Kidney capillary endothelial cell (primary cell): Measurements from ENCODE around the gene RTTN.

Source experiments
- DNase-seq: peaks from one replicate; pipeline ENCODE4 v3.0.0-alpha.2; 2018; ENCODE audit warnings: low spot score

Gene RTTN

DNA sequence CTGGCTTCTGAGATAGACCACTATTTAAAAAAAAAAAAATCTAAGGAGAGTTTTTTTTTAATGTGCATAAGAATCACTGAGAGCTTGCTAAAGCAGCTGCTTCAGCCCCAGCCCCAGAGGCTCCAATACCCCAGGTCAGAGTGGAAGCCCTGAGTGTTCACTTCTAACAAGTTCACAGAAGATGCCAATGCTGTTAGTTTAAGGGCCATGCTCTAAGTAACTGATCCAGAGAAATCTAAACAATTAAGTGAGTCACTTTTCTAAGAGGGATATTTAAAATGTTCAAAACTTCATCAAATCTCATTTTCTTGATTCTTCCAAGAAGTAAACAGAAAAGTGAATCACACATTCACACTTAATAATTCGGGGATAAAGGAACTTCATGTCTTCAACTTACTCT lies 131.4 kb downstream of the RTTN start:
- DNase-seq, result no peak

DNA sequence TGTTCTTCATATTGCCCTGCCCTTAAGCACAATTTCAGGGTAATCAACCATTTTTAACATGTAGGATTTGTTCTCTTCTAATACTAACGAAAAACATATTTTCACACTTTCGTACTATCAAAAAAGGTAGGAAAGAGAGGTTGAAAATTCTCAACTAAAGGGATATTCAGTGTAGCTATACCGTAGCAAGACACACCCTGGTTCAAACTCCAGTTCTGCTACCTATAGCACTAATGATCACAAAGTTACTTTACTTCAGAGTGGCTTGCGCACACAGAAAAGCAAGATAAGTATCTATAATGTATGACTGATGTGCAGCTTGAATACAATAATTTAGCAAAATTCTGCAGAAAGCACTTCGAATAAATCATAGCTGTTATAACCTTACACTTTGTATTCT lies 132.1 kb downstream of the RTTN start:
- no peak for DNase-seq

DNA sequence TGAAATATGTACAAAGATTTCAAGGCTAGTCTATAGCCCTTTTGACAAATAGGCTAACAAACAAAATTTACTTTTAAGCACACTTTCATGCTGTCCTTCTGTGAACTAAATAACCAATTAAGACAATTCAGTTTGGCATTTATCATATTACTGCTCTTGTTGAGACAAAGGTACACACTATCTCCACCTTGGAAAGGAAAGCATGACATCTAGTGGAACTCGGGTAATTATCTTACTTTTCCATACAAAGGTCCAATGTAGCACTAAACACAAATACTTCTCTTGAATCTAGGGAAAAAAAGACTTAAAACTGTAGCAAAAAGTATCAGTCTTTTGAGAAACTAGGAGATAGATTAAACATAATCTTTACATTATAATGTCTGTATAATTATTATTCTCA lies 132.8 kb downstream of the RTTN start:
- DNase-seq, result peak; percentile 16

DNA sequence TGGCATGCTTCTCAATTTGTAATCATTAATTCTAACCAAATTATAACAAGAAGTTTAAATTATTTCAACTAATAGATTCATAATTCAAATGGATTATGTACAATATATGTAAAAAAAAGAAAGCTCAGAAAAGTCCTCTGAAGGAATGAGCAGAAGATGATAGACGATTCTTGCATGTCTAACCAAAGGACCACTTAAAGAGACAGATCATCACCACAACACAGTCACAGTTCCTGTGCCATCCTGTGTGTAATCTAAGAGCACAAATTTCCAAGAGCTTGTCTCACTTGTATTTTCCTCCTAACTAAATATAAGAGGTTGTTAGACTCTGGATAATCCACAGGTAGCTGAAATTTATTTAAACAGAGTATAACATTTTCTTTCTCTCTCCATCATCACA lies 135.5 kb downstream of the RTTN start:
- DNase-seq, result no peak

DNA sequence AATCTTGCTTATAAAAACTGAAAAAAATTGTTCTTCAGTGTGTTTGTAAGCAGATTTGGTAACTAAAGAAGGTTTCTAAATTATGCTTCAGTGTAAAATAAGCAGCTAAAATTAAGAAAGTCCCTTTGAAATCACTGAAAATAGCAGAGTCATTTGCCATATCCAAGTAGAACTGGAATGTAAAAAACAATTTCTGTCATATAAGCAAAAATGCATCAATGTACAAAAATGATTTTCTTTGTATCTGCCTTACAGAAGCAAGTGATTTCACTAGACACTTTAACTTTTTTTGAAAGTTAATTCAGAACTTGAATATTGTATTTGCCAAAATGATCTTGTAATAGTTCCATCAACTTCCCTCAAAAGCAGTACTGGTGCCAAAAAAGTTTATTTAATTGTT lies 136.1 kb downstream of the RTTN start:
- no peak for DNase-seq

DNA sequence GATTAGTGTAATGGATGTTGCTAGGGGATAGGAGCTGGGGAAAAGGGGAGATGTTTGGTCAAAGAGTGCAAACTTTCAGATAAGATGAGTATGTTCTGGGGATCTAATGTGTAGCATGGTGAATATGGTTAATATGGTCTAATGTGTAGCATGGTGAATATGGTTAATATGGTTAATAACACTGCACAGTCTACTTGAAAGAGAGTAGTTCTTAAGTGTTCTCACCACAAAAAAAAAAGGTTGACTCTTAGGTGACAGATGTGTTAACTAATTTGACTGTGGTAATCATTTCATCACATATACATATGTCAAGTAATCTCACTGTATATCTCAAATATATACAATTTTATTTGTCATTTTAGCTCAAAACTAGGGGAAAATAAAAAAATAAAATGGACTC lies 136.5 kb downstream of the RTTN start:
- DNase-seq, result no peak

DNA sequence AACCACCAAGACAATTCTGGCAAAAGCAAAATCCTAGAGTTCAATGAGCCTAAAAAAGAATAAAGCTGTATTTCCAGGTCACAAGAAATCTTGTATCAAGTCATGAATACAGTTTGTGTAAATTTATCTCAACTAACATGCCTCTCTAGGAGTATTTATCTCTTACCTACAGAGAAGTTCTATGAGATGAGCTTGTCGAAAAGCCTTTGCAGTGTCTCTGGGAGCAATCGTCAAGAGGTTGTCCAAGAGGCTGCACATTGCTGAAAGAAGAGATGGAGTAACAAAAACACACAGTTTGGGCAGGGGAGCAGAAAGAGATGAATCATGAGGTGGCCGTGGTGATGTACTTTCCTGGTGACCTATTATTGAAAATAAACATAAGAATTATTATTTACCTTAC lies 145.8 kb downstream of the RTTN start:
- DNase-seq, result no peak

DNA sequence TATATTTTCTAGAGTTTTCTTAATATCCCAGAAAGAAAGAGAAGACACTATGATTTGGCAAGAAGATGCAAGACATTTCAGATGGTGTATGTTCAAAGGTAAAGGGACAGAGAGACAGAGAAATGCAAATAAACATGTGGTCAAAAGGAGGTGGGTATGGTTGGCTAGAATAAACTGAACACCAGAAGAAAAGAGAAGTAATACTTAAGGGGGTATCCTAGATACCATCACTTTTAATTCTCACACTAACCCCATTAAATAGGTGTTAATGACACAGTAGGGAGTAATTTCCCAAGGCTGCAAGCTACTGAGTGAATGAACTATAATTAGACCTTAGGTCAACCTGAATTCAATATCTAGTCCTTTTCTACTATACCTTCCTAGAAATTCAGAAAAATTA lies 146.6 kb downstream of the RTTN start:
- DNase-seq, result no peak

DNA sequence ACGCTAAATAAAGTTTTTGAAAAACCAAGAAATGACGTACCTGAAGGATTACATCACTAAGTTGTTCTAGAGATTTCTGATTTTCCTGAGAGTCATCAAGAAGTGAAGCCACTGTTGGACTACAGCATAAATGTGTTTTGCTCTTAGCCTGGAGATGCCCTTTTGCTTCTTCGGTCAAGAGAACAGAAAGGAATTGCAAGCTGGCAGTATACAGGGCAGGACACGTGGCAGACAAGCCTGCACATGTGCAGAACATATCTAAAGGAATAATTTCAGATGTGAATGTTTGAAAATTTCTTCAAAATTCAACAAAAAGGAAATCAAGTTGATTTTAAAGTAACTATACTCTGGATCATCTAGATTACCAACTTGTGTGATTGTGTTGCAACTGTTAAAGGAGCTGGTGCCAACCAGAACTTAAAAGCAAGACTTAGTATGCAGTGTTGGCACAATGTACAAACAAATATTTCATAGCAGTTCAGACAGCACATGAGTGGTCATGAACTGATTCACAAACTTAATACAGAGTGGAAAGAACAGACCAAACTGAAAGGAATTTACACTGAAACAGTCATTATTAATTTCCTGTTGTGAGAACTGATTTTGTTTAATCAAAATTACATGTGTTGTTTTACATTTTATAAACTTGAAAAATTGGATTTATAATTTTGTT lies 157.4 kb downstream of the RTTN start:
- DNase-seq, result peak; percentile 21

DNA sequence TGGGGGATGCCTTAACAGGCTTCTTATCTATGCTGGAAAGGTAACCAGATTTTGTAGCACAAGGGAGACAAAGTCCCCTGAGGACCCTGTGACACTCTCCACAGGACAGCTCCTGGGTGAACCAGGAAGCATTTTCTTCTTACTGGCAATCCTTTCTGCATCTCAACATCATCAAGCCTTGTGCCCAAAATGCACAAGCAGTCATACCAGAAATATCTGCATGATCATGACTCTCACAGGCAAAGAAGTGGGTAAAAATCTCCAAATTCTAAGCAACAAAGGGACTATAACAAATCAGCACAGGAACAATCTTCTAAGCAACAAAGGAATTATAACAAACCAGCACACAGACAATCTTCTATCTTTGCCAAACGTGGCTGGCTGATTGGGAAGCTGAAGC lies 158.7 kb downstream of the RTTN start:
- DNase-seq, result no peak

DNA sequence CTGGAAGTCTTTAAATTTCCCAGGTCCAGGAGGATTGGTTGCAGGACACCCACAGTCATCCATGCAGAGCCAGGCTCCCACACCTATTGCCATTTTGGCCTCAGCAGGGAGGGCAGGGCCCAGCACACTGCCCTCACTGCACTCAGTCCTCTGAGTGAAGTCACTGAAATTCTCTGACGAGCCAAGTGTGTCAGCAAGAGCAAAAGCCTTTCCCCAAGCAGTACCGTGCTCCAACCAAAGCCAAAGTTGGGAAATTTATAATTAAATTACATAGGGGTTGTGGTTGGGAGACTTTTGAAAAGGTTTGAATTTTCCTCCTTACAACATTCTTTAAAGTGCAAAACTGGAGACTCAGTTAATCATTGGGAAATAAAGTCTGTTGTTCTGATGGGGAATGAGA lies 159.3 kb downstream of the RTTN start:
- no peak for DNase-seq

DNA sequence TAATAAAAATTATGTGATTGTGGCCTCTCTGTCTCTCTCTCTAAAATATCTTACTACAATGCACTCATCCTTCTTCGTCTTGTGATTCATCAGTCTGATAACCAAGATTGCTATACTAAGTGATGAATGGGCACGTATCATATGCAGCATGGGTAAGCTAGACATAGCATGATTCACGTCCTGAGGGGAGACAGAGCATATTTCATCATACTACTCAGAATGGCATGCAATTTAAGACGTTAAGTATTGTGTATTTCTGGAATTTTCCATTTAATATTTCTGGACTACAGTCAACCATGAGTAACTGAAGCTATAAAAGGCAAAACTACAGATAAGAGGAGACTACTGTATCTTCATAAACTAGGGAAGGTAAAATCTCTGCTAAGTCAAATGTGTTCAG lies 160.9 kb downstream of the RTTN start:
- DNase-seq, result peak; percentile 98

DNA sequence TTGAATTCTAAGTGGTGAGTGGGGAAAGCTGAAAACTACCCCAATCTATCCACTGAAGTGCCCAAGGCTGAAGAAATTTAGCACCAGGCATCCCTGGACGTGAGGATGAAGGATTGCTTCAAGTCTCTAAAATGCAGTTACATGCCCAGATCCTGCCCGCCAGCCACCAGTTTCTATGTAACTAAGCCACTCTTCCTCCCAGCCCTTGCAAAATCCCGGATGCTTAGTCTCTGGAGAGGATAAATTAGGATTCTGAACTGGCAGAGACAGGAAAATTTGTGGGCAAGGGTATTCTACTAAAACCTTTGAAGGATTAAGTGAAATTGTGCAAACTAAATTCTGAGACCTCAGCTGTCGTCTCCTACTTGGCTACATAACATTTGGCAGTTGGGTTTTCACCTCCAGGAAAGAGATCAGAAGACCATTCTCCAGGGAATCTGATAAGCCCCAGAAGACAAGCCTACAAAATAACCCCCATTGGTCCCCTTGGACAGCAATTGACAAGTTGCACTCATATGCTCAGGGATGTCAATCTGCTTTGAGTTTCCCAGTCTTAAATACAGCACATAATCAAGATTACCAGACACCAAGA lies 163.9 kb downstream of the RTTN start:
- DNase-seq, result no peak

DNA sequence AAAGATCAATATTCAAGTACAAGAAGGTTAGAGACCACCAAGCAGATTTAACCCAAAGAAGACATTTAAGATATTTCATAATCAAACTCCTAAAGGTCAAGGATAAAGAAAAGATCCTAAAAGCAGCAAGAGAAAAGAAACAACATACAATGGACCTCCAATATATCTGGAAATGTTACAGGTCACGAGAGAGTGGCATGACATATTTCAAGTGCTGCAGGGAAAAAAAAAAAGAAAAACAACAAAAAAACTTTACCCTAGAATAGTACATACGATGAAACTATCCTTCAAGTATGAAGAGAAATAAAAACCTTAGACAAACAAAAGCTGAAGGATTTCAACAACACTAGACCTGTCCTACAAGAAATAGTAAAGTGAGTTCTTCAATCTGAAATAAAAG lies 166.3 kb downstream of the RTTN start:
- no peak for DNase-seq

DNA sequence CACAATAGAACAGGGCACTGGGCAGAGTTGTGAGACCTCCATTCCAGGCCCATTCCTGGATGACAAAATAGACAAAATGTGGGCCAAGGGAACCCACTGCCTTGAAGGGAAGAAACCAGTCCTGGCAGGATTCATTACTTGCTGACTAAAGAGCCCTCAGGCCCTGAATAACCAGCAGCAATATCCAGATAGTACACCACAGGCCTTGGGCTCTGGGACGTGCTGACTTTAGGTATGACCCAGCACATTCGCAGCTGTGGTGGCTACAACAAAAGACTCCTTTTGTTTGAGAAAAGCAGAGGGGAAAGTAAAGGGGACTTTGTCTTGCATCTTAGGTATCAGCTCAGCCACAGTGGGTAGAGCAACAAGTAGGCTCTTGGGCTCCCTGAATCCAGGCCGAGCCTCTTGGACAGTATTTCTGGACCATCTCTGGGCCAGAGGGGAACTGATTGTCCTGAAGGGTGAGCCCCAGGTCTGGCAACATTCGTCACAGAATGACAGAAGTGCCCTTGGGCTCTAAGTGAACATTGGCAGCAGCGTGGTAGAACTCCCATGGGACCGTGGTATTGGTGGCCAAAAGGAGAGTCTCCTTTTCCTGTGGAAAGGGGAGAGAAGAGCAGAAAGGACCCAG lies 167.9 kb downstream of the RTTN start:
- DNase-seq, result no peak

DNA sequence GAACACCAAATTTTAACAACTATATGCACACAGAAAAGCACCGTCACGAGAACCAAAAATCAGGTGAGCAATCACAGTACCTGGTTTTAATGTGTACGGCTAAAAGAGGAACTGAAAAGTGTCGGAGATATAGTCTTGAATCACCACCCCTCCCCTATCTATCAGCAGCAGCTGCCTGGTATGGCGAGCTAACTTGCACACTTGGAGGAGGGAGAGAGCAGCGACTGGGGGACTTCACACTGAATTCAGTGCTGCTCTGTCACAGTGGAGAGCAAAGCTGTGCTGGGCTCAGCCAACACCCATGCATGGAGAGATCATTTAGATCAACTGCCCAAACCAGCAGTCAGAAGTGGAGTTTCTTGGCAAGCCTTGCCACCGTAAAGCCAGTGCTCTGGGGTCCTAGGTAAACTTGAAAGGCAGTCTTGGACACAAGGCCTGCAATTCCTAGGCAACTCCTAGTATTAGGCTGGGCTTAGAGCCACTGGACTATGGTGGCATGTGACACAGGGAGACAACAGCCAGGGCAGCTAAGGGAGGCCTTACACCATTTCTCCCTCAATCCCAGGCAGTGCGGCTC lies 168.6 kb downstream of the RTTN start:
- DNase-seq, result no peak

DNA sequence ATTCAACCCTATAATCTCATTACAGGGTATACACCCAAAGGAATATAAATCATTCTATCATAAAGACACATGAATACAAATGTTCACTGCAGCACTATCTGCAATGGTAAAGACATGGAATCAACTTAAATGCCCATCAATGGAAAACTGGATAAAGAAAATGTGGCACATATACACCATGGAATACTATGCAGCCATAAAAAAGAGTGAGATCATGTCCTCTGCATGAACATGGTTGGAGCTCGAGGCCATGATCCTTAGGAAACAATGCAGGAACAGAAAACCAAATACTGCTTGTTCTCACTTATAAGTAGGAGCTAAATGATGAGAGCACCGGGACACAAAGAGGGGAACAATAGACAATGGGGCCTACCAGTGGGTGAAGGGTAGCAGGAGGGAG lies 169.3 kb downstream of the RTTN start:
- DNase-seq, result no peak

DNA sequence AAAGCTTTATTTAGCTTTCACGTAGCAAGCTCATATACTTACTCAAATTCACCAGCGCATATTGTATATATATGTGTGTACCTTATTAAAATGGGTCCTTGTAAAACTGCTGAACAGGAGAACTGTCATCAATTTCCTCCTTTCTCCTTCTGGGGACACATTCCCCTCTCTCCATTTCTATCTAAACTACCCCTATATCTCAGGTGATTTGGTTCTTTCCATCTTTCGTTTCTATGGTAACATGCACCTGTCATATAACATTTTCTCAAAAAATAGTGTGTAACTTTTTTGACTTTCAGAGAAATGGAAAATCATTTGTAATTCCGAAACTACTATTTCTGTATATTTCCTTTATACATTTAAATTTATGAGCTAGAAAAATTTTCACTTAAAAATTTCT lies 174.3 kb downstream of the RTTN start:
- DNase-seq, result no peak

DNA sequence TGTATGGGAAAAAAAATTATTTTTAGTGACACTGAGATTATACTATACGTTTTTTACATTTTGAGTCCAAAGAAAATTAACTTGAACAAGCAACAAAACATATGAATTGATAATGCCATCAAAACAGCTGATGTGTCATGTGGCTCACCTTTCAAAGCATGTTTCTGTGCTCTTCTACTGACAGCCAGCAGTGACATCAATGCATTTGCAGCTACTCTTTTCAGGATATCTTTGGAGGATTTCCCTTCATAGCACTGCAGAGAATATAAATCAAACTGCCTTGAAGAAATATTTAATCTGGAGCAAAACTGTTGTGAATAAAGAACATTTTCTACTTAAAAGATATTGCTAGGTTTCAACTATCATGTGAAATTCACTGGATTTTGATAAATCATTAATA lies 174.8 kb downstream of the RTTN start:
- no peak for DNase-seq

DNA sequence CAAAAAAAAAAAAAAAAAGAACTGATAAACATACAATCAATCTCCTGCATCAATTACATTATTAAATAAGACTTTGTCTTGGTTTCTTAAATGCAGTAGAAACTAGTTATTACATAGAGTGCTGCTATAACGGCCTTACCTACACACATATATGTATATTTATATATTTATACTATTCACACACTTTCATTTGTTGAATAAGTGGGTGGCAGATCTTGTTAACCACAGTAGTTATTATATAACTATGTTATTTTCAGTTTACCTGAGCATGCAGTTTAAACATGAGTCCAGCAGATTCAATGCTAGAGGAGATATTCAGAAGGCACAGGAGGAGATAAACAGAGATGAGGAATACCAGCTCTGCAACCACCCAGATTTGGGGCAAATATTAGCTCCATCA lies 176.3 kb downstream of the RTTN start:
- no peak for DNase-seq

DNA sequence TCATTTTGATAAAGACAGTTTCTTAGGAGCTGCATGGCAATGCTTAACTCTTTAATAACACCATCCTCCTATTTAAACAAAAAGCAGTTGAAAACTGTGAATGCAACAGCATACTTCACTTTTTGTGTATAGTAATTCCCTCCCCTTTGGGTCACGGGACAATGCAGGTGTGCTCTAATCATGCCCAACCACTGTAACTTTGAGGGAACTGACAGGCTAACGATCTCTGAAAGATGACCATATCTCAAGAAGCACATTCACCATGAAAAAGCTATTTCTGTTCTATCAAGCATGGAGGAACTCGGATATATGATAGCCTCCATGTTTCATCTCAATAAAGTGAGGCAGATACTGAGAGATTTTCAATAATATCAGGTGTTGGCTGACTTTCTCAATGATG lies 176.8 kb downstream of the RTTN start:
- no peak for DNase-seq

DNA sequence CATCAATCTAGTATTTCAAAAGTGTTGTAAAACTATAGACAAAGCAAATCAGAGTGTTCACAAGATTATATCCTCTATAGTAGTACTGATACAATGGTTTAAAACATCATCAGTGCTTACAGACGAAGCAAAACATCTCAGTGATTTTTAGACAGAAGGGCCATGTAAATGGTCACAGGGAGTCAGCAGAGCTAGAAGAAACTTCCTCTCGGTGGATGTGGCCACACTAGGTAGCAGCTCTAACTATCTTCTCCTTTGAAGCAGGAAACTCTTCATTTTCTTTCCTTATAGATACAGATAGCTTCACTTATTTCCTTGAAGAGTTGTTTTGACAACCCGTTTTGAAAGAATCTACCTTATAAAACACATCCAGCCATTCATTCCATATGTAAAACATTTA lies 177.4 kb downstream of the RTTN start:
- DNase-seq, result no peak

DNA sequence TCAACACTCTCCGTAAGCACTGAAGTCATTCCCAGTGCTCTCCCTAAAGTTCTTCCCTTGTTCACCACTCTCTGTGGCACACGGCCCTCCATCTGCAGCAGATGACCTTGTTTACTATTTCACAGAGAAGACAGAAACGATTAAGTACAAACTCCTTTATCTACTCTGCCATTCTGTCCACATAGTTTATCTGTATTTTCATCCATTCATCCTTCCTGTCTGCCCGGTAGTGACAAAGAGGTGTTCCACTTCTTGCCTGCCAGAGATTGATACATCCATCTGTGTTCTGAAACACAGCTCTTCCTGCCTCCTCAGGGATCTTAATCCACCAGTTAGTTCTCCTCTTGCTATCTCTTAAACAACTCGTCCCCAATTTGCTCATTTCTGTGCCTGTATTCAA lies 179.9 kb downstream of the RTTN start:
- no peak for DNase-seq

DNA sequence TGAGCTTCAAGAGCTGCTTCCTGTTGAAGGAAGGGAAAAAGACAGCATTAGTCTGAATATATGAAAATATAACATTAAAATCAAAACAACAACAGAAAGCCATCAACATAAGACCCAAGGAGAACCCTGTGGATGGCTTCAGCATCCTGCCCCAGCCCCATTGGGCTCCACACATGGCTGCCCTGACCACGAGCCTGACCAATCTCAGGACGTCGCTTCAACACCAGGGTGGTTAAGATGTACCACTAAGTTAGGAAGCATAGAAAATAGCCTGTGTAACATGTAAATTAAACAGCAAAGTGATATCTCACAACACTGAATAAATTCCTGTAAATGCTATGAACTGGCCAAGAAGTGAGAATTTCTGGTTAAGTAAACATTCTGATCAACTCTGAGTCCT lies 180.7 kb downstream of the RTTN start:
- DNase-seq, result no peak
